Measurements from ENCODE around the gene DEXI.

GRCh38 chr16:10939649-10940234 lies 2.5 kb downstream of the DEXI start:
- TF ChIP-seq CTCF (IDR thresholded peaks at IDR 0.05) (no peak), POLR2A (IDR thresholded peaks at IDR 0.05) (no peak)

All from adrenal gland (tissue), 5 donors.